Liver (tissue), 9 donors: Measurements from ENCODE around the gene VAMP4. TPM values are rescaled to one million over a fixed set of nuclear protein-coding genes. Genes with fewer than 3 reads are reported as not detected.

Experiments used
- DNase-seq: peaks from one replicate; pipeline ENCODE4 v3.0.0-alpha.2; 2017; ENCODE audit warnings: low spot score
- H3K27ac ChIP-seq, 2 donors: one replicate each; pipeline ENCODE4 v1.7.0; 2013; ENCODE audit warnings: inconsistent platforms in 2 of 2, low read length in 2 of 2, control low read depth in 1 of 2, low read depth in 1 of 2, mild to moderate bottlenecking in 1 of 2
- H3K27me3 ChIP-seq, 4 donors: one replicate each; pipeline versions ENCODE4 v1.6.1 to v1.7.0; 2013; ENCODE audit warnings: low read length in 3 of 4, inconsistent platforms in 1 of 4, mild to moderate bottlenecking in 1 of 4, moderate library complexity in 1 of 4; ENCODE audit not compliant: control insufficient read depth in 4 of 4, insufficient read depth in 4 of 4
- H3K36me3 ChIP-seq, 4 donors: one replicate each; pipeline versions ENCODE4 v1.6.1 to v1.7.0; 2013; ENCODE audit warnings: low read length in 3 of 4, mild to moderate bottlenecking in 3 of 4, low read depth in 1 of 4, moderate library complexity in 1 of 4; ENCODE audit not compliant: control insufficient read depth in 4 of 4, insufficient read depth in 3 of 4
- H3K4me1 ChIP-seq, 4 donors: one replicate each; pipeline versions ENCODE4 v1.6.1 to v1.7.0; 2013; ENCODE audit warnings: low read length in 3 of 4, mild to moderate bottlenecking in 3 of 4, moderate library complexity in 1 of 4; ENCODE audit not compliant: control insufficient read depth in 4 of 4, insufficient read depth in 4 of 4
- H3K4me3 ChIP-seq, 3 donors: one replicate each; pipeline versions ENCODE4 v1.6.1 to v1.7.0; 2013; ENCODE audit warnings: low read length in 3 of 3, control low read depth in 1 of 3, low read depth in 1 of 3, mild to moderate bottlenecking in 1 of 3
- H3K9ac ChIP-seq, 2 donors: one replicate each; pipeline ENCODE4 v1.7.0; 2013; ENCODE audit warnings: low read length in 2 of 2, mild to moderate bottlenecking in 2 of 2, moderate library complexity in 2 of 2, control low read depth in 1 of 2, low read depth in 1 of 2
- H3K9me3 ChIP-seq, 4 donors: one replicate each; pipeline versions ENCODE4 v1.6.1 to v1.7.0; 2013; ENCODE audit warnings: low read length in 3 of 4; ENCODE audit not compliant: control insufficient read depth in 4 of 4
- ATF3 ChIP-seq: IDR thresholded peaks from 2 replicates; pipeline ENCODE4 v1.6.1; 2016; ENCODE audit warnings: antibody characterized with exemption
- CTCF ChIP-seq: fragments of 150-350 bp; IDR thresholded peaks from 2 replicates; pipeline ENCODE4 v1.5.1; 2017; ENCODE audit warnings: improper control_type of control experiment, low read depth, low read length; ENCODE audit not compliant: missing input control
- EGR1 ChIP-seq, 2 donors: IDR thresholded peaks; 2 replicates each; pipeline ENCODE4 v1.6.1; 2016 to 2018; ENCODE audit warnings: antibody characterized with exemption in 2 of 2, low read depth in 2 of 2
- FOXA1 ChIP-seq: IDR thresholded peaks from 2 replicates; pipeline ENCODE4 v1.6.1; 2016; ENCODE audit warnings: antibody characterized with exemption
- FOXA2 ChIP-seq: IDR thresholded peaks from 2 replicates; pipeline ENCODE4 v1.6.1; 2016; ENCODE audit warnings: antibody characterized with exemption
- GABPA ChIP-seq, 2 donors: IDR thresholded peaks in 1 of 2; conservative IDR thresholded peaks in 1 of 2; 2 replicates each; pipeline ENCODE4 v1.6.1; 2016; ENCODE audit warnings: antibody characterized with exemption in 2 of 2, mild to moderate bottlenecking in 1 of 2, moderate library complexity in 1 of 2
- HNF4A ChIP-seq, 2 donors: conservative IDR thresholded peaks; 2 replicates each; pipeline ENCODE4 v1.6.1; 2016; ENCODE audit warnings: antibody characterized with exemption in 2 of 2, mild to moderate bottlenecking in 2 of 2
- HNF4G ChIP-seq: IDR thresholded peaks from 2 replicates; pipeline ENCODE4 v1.6.1; 2016; ENCODE audit warnings: antibody characterized with exemption
- MAX ChIP-seq: IDR thresholded peaks from 2 replicates; pipeline ENCODE4 v1.6.1; 2016; ENCODE audit warnings: antibody characterized with exemption
- NR2F2 ChIP-seq: IDR thresholded peaks from 2 replicates; pipeline ENCODE4 v1.6.1; 2016; ENCODE audit warnings: antibody characterized with exemption
- RAD21 ChIP-seq, 2 donors: IDR thresholded peaks; 2 replicates each; pipeline ENCODE4 v1.6.1; 2016; ENCODE audit warnings: antibody characterized with exemption in 2 of 2, mild to moderate bottlenecking in 2 of 2
- REST ChIP-seq: IDR thresholded peaks from 2 replicates; pipeline ENCODE4 v1.6.1; 2016; ENCODE audit warnings: antibody characterized with exemption, mild to moderate bottlenecking
- RXRA ChIP-seq, 2 donors: IDR thresholded peaks; 2 replicates each; pipeline ENCODE4 v1.6.1; 2017 to 2018; ENCODE audit warnings: antibody characterized with exemption in 2 of 2, mild to moderate bottlenecking in 1 of 2
- SP1 ChIP-seq: IDR thresholded peaks from 2 replicates; pipeline ENCODE4 v1.6.1; 2018; ENCODE audit warnings: antibody characterized with exemption, mild to moderate bottlenecking
- TAF1 ChIP-seq: conservative IDR thresholded peaks from 2 replicates; pipeline ENCODE4 v1.6.1; 2016; ENCODE audit warnings: antibody characterized with exemption, mild to moderate bottlenecking
- YY1 ChIP-seq: IDR thresholded peaks from 2 replicates; pipeline ENCODE4 v1.6.1; 2016; ENCODE audit warnings: antibody characterized with exemption, mild to moderate bottlenecking
- WGBS: extraction: QIAGEN DNeasy Blood & Tissue Kit; methylation state at CpG from one replicate; pipeline ENCODE4 v1.1.7; 2013; 5-methylcytosine and 5-hydroxymethylcytosine counted together
- polyA plus RNA-seq, 2 donors: library from polyadenylated mRNA; stranded (reverse) in 1 of 2; unstranded in 1 of 2; fragments of 200-250 nt in 1 of 2; fragments of >200 nt in 1 of 2; fragmentation: Nextera tagmentation in 1 of 2; extraction: Ambion mirVana in 1 of 2; gene quantifications; one replicate each; pipeline versions ENCODE4 v1.2.1 to v1.2.3, GENCODE V29; 2013 to 2015
- total RNA-seq, 2 donors: library from RNA; depleted of rRNA; stranded (reverse); fragments of >200 nt; gene quantifications; one replicate each; pipeline ENCODE4 v1.2.3, GENCODE V29; 2014
- donor health status: healthy.
- donor health status: healthy.
- donor health status: healthy.
- donor health status: healthy.
- donor health status: healthy.

The VAMP4 gene
- total and polyA plus RNA-seq, 4 donors: 4.0 to 6.1 (median 4.8) TPM

GRCh38 chr1:171680339-171680738 lies 61.5 kb downstream of the VAMP4 start (continued):
- TF ChIP-seq CTCF: no peak
- no peak for TF ChIP-seq ATF3
- no peak for TF ChIP-seq FOXA1
- TF ChIP-seq HNF4G: no peak
- TF ChIP-seq YY1: no peak

- Histone ChIP-seq H3K27me3 (no peaks in the 10 kb centered on the region), H3K27ac (no peak overlapping the region), H3K9me3 (no peaks in the 10 kb centered on the region), H3K36me3 (no peaks in the 10 kb centered on the region), H3K9ac (no peak overlapping the region), H3K4me3 (no peak overlapping the region), H3K4me1 (peaks cover 0 to 8% (median 3%) of the 10 kb centered on the region in 4 donors)
- TF ChIP-seq MAX (no peak), FOXA1 (no peak), HNF4G (no peak), NR2F2 (no peak), HNF4A (conservative IDR thresholded peaks at IDR 0.05) (no peak)
- 93% methylated on average over 2 of the region's 2 CpGs for WGBS
- no peak for DNase-seq
Measured at GRCh38 chr1:171676823-171677222, 65.0 kb downstream of the VAMP4 start.

GRCh38 chr1:171674431-171675405 lies 67.1 kb downstream of the VAMP4 start:
- H3K27ac ChIP-seq: no peak overlapping the region
- TF ChIP-seq EGR1 (IDR thresholded peaks at IDR 0.05; ENCODE audit: low read depth in 2 of 2) (no peak), REST (no peak), SP1 (peak; percentile 7), GABPA (IDR thresholded peaks at IDR 0.05 in 1 of 2, conservative IDR thresholded peaks at IDR 0.05 in 1 of 2) (no peak), RXRA (IDR thresholded peaks at IDR 0.05) (no peak), HNF4A (conservative IDR thresholded peaks at IDR 0.05) (peak in 1 of 2 donors; percentile 27), NR2F2 (no peak), FOXA1 (no peak), TAF1 (no peak), FOXA2 (no peak), ATF3 (no peak), RAD21 (IDR thresholded peaks at IDR 0.05) (no peak)

More at GRCh38 chr1:171674431-171675405, 67.1 kb downstream of the VAMP4 start:
- DNase-seq: no peak
- WGBS: 71% methylated on average over 3 of the region's 3 CpGs
- Histone ChIP-seq H3K4me3 (no peak overlapping the region), H3K36me3 (no peaks in the 10 kb centered on the region), H3K4me1 (peaks cover 0 to 8% (median 3%) of the 10 kb centered on the region in 4 donors), H3K27me3 (no peaks in the 10 kb centered on the region), H3K9ac (no peak overlapping the region), H3K9me3 (no peaks in the 10 kb centered on the region)
